Medulla oblongata (tissue), 1 donor: Measurements from ENCODE around the gene PCSK1N.
"Not testable (repeated sequence)": the region's sequence is repeated elsewhere in the genome, so short reads cannot be mapped to it uniquely, and the experiment has no call there.

Experiments
- DNase-seq: peaks from one replicate; pipeline ENCODE4 v3.0.0-alpha.2; 2015; ENCODE audit errors: extremely low spot score

Gene PCSK1N

DNA sequence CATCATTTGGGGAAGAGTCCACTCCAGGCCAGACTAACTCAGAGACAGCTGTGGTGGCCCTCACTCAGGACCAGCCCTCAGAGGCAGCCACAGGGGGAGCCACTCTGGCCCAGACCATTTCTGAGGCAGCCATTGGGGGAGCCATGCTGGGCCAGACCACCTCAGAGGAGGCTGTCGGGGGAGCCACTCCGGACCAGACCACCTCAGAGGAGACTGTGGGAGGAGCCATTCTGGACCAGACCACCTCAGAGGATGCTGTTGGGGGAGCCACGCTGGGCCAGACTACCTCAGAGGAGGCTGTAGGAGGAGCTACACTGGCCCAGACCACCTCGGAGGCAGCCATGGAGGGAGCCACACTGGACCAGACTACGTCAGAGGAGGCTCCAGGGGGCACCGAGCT, 12.4 kb downstream of the PCSK1N start:
- no peak for DNase-seq

GRCh38 chrX:48819394-48819793, 16.0 kb downstream of the PCSK1N start:
- not testable (repeated sequence) for DNase-seq

DNA sequence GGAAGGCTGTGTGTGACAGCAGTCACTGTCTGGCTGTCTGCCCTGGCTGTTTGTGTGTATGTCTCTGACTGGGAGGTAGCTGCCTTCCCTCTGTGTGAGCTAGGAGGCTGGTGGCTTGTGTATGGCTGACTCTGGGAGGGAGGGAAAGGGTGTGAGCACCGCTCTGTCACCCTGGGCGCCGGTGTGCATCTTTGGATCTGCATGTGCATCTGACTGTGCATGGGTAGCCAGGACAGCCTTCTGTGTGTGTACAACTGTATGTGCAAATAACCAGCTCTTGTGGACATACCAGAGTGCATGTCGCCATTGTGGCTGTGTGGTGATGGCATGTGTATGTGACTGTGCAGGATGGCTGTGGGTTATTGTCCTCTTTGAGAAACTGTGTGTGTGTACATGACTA, 16.5 kb downstream of the PCSK1N start:
- no peak for DNase-seq

GRCh38 chrX:48818098-48818497, 17.3 kb downstream of the PCSK1N start:
- DNase-seq, result no peak

GRCh38 chrX:48816014-48816810, 19.2 kb downstream of the PCSK1N start:
- no peak for DNase-seq

DNA sequence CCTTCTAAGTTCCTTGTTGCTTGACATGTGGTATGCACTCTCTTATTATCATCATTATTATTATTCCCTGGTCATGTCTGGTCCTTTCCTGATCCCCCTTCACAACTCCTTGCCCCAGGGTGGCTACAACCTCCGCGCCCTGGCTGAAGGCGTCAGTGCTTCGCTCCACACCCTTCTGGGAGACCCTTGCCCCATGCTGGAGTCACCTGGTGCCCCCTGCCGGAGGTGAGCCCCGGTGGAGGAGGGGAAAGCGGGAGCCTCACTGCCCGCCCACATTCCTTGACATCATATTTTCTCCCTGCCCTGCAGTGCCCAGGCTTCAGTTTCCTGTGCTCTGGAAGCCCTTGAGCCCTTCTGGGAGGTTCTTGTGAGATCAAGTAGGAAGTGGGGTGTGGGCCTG, 20.1 kb downstream of the PCSK1N start:
- DNase-seq, result no peak

GRCh38 chrX:48814722-48815121, 20.7 kb downstream of the PCSK1N start:
- DNase-seq, result no peak

- peak; percentile 15 for DNase-seq
These were observed 21.8 kb downstream of the PCSK1N start for GRCh38 chrX:48813644-48814043.

DNA sequence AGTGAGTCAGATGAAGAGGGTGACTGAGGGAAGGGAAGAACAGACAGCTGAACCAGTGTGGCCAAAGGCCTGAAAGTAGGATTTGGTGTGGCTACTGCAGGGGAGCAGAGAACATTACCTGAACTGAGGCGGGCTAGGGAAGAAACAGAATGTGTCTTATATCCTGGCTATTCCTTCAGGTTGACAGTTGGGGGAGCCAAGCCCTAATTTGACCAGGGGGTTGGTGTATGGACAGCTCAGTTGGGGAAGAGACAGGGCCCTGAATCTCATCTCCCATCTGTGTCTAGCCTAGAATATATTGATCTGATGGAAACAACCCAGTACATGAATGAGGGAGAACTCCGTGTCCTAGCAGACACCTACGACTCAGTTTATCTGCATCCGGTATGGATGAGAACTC, 29.3 kb downstream of the PCSK1N start:
- no peak for DNase-seq

DNA sequence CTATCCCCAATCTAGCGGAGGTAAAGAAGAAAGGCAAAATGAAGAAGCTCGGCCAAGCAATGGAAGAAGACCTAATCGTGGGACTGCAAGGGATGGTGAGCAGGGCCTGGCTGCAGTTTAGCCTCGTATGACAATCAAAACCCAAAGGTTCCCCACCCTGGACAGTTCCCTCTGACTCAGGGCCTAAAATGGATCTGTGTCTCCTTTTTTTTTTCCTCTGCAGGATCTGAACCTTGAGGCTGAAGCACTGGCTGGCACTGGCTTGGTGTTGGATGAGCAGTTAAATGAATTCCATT, 32.6 kb downstream of the PCSK1N start:
- DNase-seq, result no peak

- DNase-seq, result peak; percentile 49
These were observed 33.1 kb downstream of the PCSK1N start for GRCh38 chrX:48802089-48802904.

- peak; percentile 98 for DNase-seq
These were observed 33.9 kb downstream of the PCSK1N start, which contains the start of gene HDAC6 for GRCh38 chrX:48801280-48802088. Gene HDAC6 (plus strand): TSS chrX:48802067. CDS start chrX:48802693, 626 bp downstream.

DNA sequence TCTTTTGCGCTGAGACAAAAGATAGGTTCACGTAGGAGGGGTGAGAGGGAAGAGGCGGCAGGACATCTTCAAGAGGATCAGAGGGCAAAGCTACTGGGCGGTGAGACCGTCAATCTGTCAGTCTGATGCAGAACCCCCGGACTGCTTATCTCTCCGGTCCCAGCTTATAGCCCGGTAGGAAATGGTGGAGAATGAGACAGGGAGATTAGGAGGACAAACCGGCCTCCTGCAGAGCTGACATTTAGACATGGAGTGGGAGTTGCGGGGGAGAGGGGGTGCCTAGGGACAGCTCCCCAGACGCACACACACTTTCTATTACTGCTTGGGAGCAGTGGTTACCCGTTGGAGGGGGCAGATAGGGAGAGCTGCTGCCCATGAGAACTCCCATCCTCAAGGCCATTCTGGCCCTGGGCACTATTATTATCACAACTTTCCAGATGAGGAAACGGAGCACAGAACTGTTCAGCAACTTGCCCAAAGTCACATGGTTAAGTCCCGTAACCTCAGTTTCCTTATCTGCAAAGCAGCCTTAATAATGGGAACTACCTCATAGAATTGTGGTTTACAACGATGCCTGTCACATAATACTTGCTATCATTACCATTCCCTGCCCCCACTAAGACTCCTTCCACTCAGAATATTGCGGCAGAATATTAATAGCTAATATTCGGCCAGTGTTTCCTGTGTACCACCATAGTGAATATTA, 34.7 kb downstream of the PCSK1N start:
- DNase-seq, result no peak

- DNase-seq, result no peak
These were observed 37.1 kb downstream of the PCSK1N start for GRCh38 chrX:48798318-48798717.

- no peak for DNase-seq
These were observed 40.4 kb downstream of the PCSK1N start for GRCh38 chrX:48794911-48795515.

GRCh38 chrX:48794340-48794910, 41.0 kb downstream of the PCSK1N start:
- no peak for DNase-seq

GRCh38 chrX:48793935-48794334, 41.5 kb downstream of the PCSK1N start:
- DNase-seq, result no peak

DNA sequence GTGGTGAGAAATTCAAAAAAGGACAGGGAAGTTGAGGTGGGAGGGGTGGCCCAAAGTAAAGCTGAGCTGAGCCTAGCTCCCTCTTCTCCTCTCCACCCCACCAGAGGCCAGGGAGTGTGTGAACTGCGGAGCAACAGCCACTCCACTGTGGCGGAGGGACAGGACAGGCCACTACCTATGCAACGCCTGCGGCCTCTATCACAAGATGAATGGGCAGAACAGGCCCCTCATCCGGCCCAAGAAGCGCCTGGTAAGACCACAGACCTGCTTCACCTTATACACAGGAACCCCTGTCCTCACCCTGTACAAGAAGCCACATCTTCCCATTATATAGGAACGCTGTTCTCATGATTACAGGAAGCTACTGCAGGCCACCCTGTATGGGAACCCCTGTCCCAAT, 43.2 kb downstream of the PCSK1N start:
- DNase-seq, result no peak

GRCh38 chrX:48791063-48791820, 44.2 kb downstream of the PCSK1N start:
- no peak for DNase-seq

DNA sequence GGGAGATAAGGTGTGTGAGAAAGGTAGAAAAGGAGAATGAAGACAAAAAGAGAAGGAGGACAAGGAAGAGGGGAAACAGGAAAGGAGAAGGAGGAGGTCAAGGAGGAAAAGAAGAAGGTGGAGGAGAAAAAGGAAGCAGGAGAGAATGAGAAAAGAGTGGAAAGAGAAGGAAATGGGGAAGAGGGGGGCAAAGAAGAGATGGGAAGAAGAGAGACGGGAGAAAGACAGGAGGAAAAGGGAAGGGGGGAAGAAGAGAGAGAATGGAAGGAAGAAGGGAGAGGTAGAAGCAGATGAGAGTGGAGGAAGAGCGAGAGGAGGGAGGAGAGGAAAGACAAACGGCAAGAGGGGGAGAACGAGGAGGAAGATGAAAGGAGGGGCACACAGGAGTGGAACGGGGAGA, 44.9 kb downstream of the PCSK1N start:
- DNase-seq, result no peak
